Activated B cell treated with CpG ODN at 0.5 μM for 24 hours (primary cell): ENCODE measurements around the gene BTBD9. TPM values are rescaled to one million over a fixed set of nuclear protein-coding genes. Genes with fewer than 3 reads are reported as not detected.

Source experiments
- ATAC-seq: fragments of 200-7000 bp; cut with Tn5 transposase; one replicate; pipeline ENCODE4 v1.10.0; 2021; ENCODE audit warnings: low read depth, mild to moderate bottlenecking, moderate library complexity
- CTCF ChIA-PET: fragments of 350-600 bp; sonication (Branson Sonifier 250); formaldehyde crosslinking; loops from one replicate; lab custom pipeline; 2021; ENCODE audit warnings: antibody characterized with exemption; lab: Charles Lee
- POLR2A ChIA-PET: fragments of 350-600 bp; sonication (Branson Sonifier 250); formaldehyde crosslinking; loops from one replicate; lab custom pipeline; 2021; ENCODE audit warnings: antibody characterized with exemption; lab: Charles Lee
- DNase-seq: peaks from one replicate; pipeline ENCODE4 v3.0.0; 2022
- H3K27ac Mint-ChIP-seq: one replicate; pipeline ENCODE4 v1.8.0; 2020; ENCODE audit warnings: mixed read lengths
- H3K27me3 Mint-ChIP-seq: one replicate; pipeline ENCODE4 v1.8.0; 2021; ENCODE audit warnings: mixed read lengths
- H3K36me3 Mint-ChIP-seq: one replicate; pipeline ENCODE4 v1.8.0; 2021; ENCODE audit warnings: low read depth, mixed read lengths
- H3K4me1 Mint-ChIP-seq: one replicate; pipeline ENCODE4 v1.8.0; 2021; ENCODE audit warnings: mixed read lengths
- H3K4me3 Mint-ChIP-seq: one replicate; pipeline ENCODE4 v1.8.0; 2020; ENCODE audit warnings: mild to moderate bottlenecking, mixed read lengths
- H3K9me3 Mint-ChIP-seq: one replicate; pipeline ENCODE4 v1.8.0; 2020; ENCODE audit warnings: mixed read lengths
- CTCF ChIP-seq: fragments of 200-600 bp; IDR thresholded peaks from one replicate; pipeline ENCODE4 v1.8.0; 2022; ENCODE audit warnings: antibody characterized with exemption, mild to moderate bottlenecking
- intact Hi-C: fragments of 100-400 bp; cut with micrococcal nuclease; formaldehyde crosslinking; loops from one replicate; pipeline ENCODE4 v1.15.1; 2024
- total RNA-seq: library from RNA; stranded (reverse); gene quantifications from 2 replicates; pipeline ENCODE4 v1.2.3, GENCODE V29; 2022

BTBD9 gene
- total RNA-seq, 1 donor from 2014 or later, result 25.7 TPM

GRCh38 chr6:38220069-38220723 lies 419.5 kb downstream of the BTBD9 start:
- Mint-ChIP-seq H3K4me1 (no peaks in the 10 kb centered on the region), H3K27me3 (no peaks in the 10 kb centered on the region), H3K36me3 (peaks cover 11% of the 10 kb centered on the region), H3K27ac (no peak overlapping the region), H3K9me3 (no peaks in the 10 kb centered on the region), H3K4me3 (no peak overlapping the region)
- ATAC-seq (no peak), DNase-seq (no peak)
- POLR2A ChIA-PET, result no interaction called here
- TF ChIP-seq CTCF, result no peak
- intact Hi-C loops, result no loop called here
- CTCF ChIA-PET, result no interaction called here

- ChIA-PET POLR2A (interaction anchor here (0.7 kb wide), 1 partner anchor 421 kb away, joined by 3 read pairs; no protein-coding TSS in a partner anchor), CTCF (no interaction called here)
- Mint-ChIP-seq H3K9me3 (no peaks in the 10 kb centered on the region), H3K4me3 (no peak overlapping the region), H3K36me3 (peaks cover 2% of the 10 kb centered on the region), H3K27me3 (no peaks in the 10 kb centered on the region), H3K27ac (no peak overlapping the region), H3K4me1 (no peaks in the 10 kb centered on the region)
- intact Hi-C loops, result no loop called here
- ATAC-seq (no peak), DNase-seq (no peak)
- no peak for TF ChIP-seq CTCF
These were observed 421.5 kb downstream of the BTBD9 start for GRCh38 chr6:38218235-38218634.

GRCh38 chr6:38216451-38216850 lies 423.3 kb downstream of the BTBD9 start:
- Mint-ChIP-seq H3K4me3 (no peak overlapping the region), H3K4me1 (no peaks in the 10 kb centered on the region), H3K27ac (no peak overlapping the region), H3K36me3 (no peaks in the 10 kb centered on the region), H3K27me3 (no peaks in the 10 kb centered on the region), H3K9me3 (no peaks in the 10 kb centered on the region)
- DNase-seq (no peak), ATAC-seq (no peak)
- intact Hi-C loops, result no loop called here
- POLR2A ChIA-PET, result no interaction called here
- TF ChIP-seq CTCF, result no peak
- CTCF ChIA-PET, result no interaction called here

- ATAC-seq (no peak), DNase-seq (no peak)
- CTCF ChIA-PET, result no interaction called here
- intact Hi-C loops, result no loop called here
- no peak for TF ChIP-seq CTCF
- Mint-ChIP-seq H3K27ac (no peak overlapping the region), H3K36me3 (no peaks in the 10 kb centered on the region), H3K9me3 (no peaks in the 10 kb centered on the region), H3K4me1 (no peaks in the 10 kb centered on the region), H3K27me3 (no peaks in the 10 kb centered on the region), H3K4me3 (no peak overlapping the region)
- POLR2A ChIA-PET, result no interaction called here
These were observed 423.9 kb downstream of the BTBD9 start for GRCh38 chr6:38215651-38216311.

GRCh38 chr6:38215225-38215624 lies 424.5 kb downstream of the BTBD9 start:
- CTCF ChIA-PET, result no interaction called here
- no peak for DNase-seq
- no peak overlapping the region for H3K27ac Mint-ChIP-seq
- intact Hi-C loops, result no loop called here
- no peaks in the 10 kb centered on the region for H3K4me1 Mint-ChIP-seq
- no peak for TF ChIP-seq CTCF
- ATAC-seq, result no peak
- no peaks in the 10 kb centered on the region for H3K9me3 Mint-ChIP-seq
- no peaks in the 10 kb centered on the region for H3K27me3 Mint-ChIP-seq
- no peak overlapping the region for H3K4me3 Mint-ChIP-seq
- no peaks in the 10 kb centered on the region for H3K36me3 Mint-ChIP-seq
- POLR2A ChIA-PET, result no interaction called here
